ENCODE results near the gene EGFL8. TPM values are rescaled to one million over a fixed set of nuclear protein-coding genes. Genes with fewer than 3 reads are reported as not detected.
A peak's percentile ranks its signal among the peaks of the same experiment; 100 is the strongest.

Gene EGFL8
- total and polyA plus RNA-seq, 9 of the 15 experiments (the other 6 are each of a cell fraction or from before 2014, with no cell fraction given) = 2.2 to 47.4 (median 14.2) TPM

DNA sequence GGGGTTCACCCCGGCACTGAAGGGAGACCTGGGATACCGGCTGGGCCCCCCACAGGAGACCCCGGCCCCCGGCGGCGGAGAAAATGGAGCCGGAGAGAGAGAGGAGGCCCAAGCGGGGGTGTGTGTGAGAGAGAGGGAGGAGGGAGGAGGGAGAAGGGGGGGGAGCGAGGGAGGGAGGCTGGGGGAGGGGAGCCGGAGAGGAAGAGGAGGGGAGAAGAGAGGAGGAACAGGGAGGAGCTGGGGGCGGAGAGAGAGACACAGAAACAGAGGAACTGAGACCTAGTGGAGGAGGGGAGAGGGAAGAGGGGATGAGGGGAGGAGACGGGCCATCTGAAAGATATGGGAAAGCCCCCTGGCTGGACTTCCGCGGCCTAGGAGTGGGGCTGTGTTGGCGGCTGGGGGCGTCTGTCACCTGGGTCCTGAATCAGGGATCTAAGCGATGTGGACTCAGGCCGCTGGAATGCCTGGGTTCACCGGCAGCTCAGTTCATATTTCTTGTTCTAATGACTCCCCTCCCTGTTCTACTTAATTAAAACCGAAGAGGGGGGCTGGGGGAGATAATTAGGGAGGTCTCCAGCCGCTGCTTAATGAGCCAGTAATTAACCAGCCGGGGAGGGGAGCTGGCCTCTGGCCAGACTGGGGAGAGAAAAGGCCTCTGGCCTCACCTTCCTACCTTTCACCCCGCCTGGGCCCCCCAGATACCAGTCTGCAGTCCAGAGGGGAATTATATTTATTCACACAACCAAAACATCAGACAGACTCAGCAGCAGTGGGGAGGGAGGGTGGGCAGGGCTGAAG, 25.9 kb downstream of the EGFL8 start, which contains the start of gene PBX2 (continued):
- TF ChIP-seq, protein P1, sequence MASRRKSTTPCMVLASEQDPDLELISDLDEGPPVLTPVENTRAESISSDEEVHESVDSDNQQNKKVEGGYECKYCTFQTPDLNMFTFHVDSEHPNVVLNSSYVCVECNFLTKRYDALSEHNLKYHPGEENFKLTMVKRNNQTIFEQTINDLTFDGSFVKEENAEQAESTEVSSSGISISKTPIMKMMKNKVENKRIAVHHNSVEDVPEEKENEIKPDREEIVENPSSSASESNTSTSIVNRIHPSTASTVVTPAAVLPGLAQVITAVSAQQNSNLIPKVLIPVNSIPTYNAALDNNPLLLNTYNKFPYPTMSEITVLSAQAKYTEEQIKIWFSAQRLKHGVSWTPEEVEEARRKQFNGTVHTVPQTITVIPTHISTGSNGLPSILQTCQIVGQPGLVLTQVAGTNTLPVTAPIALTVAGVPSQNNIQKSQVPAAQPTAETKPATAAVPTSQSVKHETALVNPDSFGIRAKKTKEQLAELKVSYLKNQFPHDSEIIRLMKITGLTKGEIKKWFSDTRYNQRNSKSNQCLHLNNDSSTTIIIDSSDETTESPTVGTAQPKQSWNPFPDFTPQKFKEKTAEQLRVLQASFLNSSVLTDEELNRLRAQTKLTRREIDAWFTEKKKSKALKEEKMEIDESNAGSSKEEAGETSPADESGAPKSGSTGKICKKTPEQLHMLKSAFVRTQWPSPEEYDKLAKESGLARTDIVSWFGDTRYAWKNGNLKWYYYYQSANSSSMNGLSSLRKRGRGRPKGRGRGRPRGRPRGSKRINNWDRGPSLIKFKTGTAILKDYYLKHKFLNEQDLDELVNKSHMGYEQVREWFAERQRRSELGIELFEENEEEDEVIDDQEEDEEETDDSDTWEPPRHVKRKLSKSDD (conservative IDR thresholded peaks at IDR 0.05; ENCODE audit: low read length) = no peak
- TF ChIP-seq, protein P2, sequence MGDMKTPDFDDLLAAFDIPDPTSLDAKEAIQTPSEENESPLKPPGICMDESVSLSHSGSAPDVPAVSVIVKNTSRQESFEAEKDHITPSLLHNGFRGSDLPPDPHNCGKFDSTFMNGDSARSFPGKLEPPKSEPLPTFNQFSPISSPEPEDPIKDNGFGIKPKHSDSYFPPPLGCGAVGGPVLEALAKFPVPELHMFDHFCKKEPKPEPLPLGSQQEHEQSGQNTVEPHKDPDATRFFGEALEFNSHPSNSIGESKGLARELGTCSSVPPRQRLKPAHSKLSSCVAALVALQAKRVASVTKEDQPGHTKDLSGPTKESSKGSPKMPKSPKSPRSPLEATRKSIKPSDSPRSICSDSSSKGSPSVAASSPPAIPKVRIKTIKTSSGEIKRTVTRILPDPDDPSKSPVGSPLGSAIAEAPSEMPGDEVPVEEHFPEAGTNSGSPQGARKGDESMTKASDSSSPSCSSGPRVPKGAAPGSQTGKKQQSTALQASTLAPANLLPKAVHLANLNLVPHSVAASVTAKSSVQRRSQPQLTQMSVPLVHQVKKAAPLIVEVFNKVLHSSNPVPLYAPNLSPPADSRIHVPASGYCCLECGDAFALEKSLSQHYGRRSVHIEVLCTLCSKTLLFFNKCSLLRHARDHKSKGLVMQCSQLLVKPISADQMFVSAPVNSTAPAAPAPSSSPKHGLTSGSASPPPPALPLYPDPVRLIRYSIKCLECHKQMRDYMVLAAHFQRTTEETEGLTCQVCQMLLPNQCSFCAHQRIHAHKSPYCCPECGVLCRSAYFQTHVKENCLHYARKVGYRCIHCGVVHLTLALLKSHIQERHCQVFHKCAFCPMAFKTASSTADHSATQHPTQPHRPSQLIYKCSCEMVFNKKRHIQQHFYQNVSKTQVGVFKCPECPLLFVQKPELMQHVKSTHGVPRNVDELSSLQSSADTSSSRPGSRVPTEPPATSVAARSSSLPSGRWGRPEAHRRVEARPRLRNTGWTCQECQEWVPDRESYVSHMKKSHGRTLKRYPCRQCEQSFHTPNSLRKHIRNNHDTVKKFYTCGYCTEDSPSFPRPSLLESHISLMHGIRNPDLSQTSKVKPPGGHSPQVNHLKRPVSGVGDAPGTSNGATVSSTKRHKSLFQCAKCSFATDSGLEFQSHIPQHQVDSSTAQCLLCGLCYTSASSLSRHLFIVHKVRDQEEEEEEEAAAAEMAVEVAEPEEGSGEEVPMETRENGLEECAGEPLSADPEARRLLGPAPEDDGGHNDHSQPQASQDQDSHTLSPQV (IDR thresholded peaks at IDR 0.05) = peak; percentile 35; the same call in 1 of the 2 replicates
- TF ChIP-seq MEF2A (IDR thresholded peaks at IDR 0.05; ENCODE audit: control insufficient read depth, low read depth, low read length) (no peak), CXXC5 (CRISPR knock-in tag; IDR thresholded peaks at IDR 0.05) (peak; percentile 27; the same call in 1 of the 2 replicates), CBFA2T2 (conservative IDR thresholded peaks at IDR 0.05) (no peak), POLR2G (IDR thresholded peaks at IDR 0.05; ENCODE audit: low read depth, low read length) (peak; percentile 52; the same call in 1 of the 2 replicates), SRF (CRISPR knock-in tag; IDR thresholded peaks at IDR 0.05) (peak in 1 of 2 experiments; percentile 29; a peak in 1 of 4 replicates), TSC22D4 (tag; IDR thresholded peaks at IDR 0.05) (no peak), SETDB1 (IDR thresholded peaks at IDR 0.05; ENCODE audit: low read length) (no peak), SAP30 (IDR thresholded peaks at IDR 0.05; ENCODE audit: borderline replicate concordance, insufficient read depth, low read depth, low read length, poor library complexity, severe bottlenecking) (peak; percentile 12), ZNF695 (CRISPR knock-in tag; IDR thresholded peaks at IDR 0.05) (no peak), ZC3H11A (IDR thresholded peaks at IDR 0.05; ENCODE audit: low read depth, low read length) (no peak), ETV5 (CRISPR knock-in tag; IDR thresholded peaks at IDR 0.05; ENCODE audit: low read depth) (0 out of 2 replicates have a peak, but pooled peaks have one; percentile 41), FOXP1 (CRISPR knock-in tag; IDR thresholded peaks at IDR 0.05) (no peak), ETV6 (IDR thresholded peaks at IDR 0.05; ENCODE audit: borderline replicate concordance in 1 of 2, low read depth in 2 of 2, low read length in 1 of 2) (no peak), ETV6 (CRISPR knock-in tag; IDR thresholded peaks at IDR 0.05; ENCODE audit: borderline replicate concordance) (no peak), ZNF384 (IDR thresholded peaks at IDR 0.05; ENCODE audit: low read depth, low read length) (no peak)
- TF ChIP-seq, protein P3, sequence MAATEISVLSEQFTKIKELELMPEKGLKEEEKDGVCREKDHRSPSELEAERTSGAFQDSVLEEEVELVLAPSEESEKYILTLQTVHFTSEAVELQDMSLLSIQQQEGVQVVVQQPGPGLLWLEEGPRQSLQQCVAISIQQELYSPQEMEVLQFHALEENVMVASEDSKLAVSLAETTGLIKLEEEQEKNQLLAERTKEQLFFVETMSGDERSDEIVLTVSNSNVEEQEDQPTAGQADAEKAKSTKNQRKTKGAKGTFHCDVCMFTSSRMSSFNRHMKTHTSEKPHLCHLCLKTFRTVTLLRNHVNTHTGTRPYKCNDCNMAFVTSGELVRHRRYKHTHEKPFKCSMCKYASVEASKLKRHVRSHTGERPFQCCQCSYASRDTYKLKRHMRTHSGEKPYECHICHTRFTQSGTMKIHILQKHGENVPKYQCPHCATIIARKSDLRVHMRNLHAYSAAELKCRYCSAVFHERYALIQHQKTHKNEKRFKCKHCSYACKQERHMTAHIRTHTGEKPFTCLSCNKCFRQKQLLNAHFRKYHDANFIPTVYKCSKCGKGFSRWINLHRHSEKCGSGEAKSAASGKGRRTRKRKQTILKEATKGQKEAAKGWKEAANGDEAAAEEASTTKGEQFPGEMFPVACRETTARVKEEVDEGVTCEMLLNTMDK (IDR thresholded peaks at IDR 0.05; ENCODE audit: borderline replicate concordance, insufficient read depth, low read depth, low read length, poor library complexity, severe bottlenecking) = peak; percentile 14

Data from K562 (cell line).